ENCODE results near the gene TTYH3. TPM values are rescaled to one million over a fixed set of nuclear protein-coding genes. Genes with fewer than 3 reads are reported as not detected.
A peak's percentile ranks its signal among the peaks of the same experiment; 100 is the strongest.

The TTYH3 gene
- polyA plus RNA-seq = 100 to 1,000 TPM in 1 of 4 donors, 10 to 100 TPM in 1, 1 to 10 TPM in 2; 6.9 to 149 (median 20.6) TPM
- long read RNA-seq, donor 1, full-length matches to known transcripts = 16 of 253 reads
- long read RNA-seq, donor 1, partial matches to known transcripts = 237 of 253 reads
- long read RNA-seq, donor 1, other reads (novel, unspliced or antisense) = 0 of 253 reads
- long read RNA-seq, donor 2, full-length matches to known transcripts = 10 of 10 reads
- long read RNA-seq, donor 2, partial matches to known transcripts = 0 of 10 reads
- long read RNA-seq, donor 2, other reads (novel, unspliced or antisense) = 0 of 10 reads
- long read RNA-seq, donor 3, full-length matches to known transcripts = 7 of 25 reads
- long read RNA-seq, donor 3, partial matches to known transcripts = 18 of 25 reads
- long read RNA-seq, donor 3, other reads (novel, unspliced or antisense) = 0 of 25 reads
- long read RNA-seq, donor 4 = 0 reads
- long read RNA-seq, donor 5, full-length matches to known transcripts = 2 of 18 reads
- long read RNA-seq, donor 5, partial matches to known transcripts = 16 of 18 reads
- long read RNA-seq, donor 5, other reads (novel, unspliced or antisense) = 0 of 18 reads
- long read RNA-seq, donor 6, full-length matches to known transcripts = 7 of 14 reads
- long read RNA-seq, donor 6, partial matches to known transcripts = 7 of 14 reads
- long read RNA-seq, donor 6, other reads (novel, unspliced or antisense) = 0 of 14 reads
- long read RNA-seq, donor 7, full-length matches to known transcripts = 15 of 15 reads
- long read RNA-seq, donor 7, partial matches to known transcripts = 0 of 15 reads
- long read RNA-seq, donor 7, other reads (novel, unspliced or antisense) = 0 of 15 reads
- long read RNA-seq, donor 8, full-length matches to known transcripts = 2 of 2 reads
- long read RNA-seq, donor 8, partial matches to known transcripts = 0 of 2 reads
- long read RNA-seq, donor 8, other reads (novel, unspliced or antisense) = 0 of 2 reads
- long read RNA-seq, donor 9, full-length matches to known transcripts = 7 of 7 reads
- long read RNA-seq, donor 9, partial matches to known transcripts = 0 of 7 reads
- long read RNA-seq, donor 9, other reads (novel, unspliced or antisense) = 0 of 7 reads
- long read RNA-seq, donor 10, full-length matches to known transcripts = 9 of 49 reads
- long read RNA-seq, donor 10, partial matches to known transcripts = 40 of 49 reads
- long read RNA-seq, donor 10, other reads (novel, unspliced or antisense) = 0 of 49 reads

GRCh38 chr7:2631946-2632732 is at the start of gene TTYH3:
Gene TTYH3, plus strand, starts transcription at chr7:2631986. Its CDS starts 170 bp downstream, at chr7:2632156.
- FAIRE-seq (no peak), DNase-seq (peak in 1 of 2 donors; percentile 14)
- WGBS, 3 donors = 0 to 4% (median 1%) methylated on average over 18 to 62 of the region's 62 CpGs

GRCh38 chr7:2582006-2582735 is 49.6 kb upstream of the TTYH3 start:
- no peak overlapping the region for H3K27ac ChIP-seq (ENCODE audit: low read depth in 1 of 3, low read length in 2 of 3)
- no peaks in the 10 kb centered on the region for H3K9me3 ChIP-seq (ENCODE audit: control insufficient read depth in 2 of 2, insufficient read depth in 1 of 2, low read depth in 1 of 2, low read length in 1 of 2)
- no peaks in the 10 kb centered on the region for H3K27me3 ChIP-seq (ENCODE audit: control insufficient read depth in 3 of 3, insufficient read depth in 3 of 3, low read length in 3 of 3)
- DNase-seq (no peak), FAIRE-seq (no peak)
- H3K36me3 ChIP-seq (ENCODE audit: control insufficient read depth in 3 of 3, insufficient read depth in 2 of 3, low read depth in 1 of 3, low read length in 3 of 3) = peaks cover 4 to 65% (median 10%) of the 10 kb centered on the region in 3 donors
- H3K4me1 ChIP-seq (ENCODE audit: control insufficient read depth in 3 of 3, insufficient read depth in 2 of 3, low read depth in 1 of 3, low read length in 2 of 3) = no peaks in the 10 kb centered on the region
- whole genome bisulfite sequencing, 3 donors = 73 to 85% (median 85%) methylated on average over 22 to 24 of the region's 24 CpGs
- no peak overlapping the region for H3K4me3 ChIP-seq (ENCODE audit: low read depth in 1 of 3, low read length in 3 of 3)

More at GRCh38 chr7:2631946-2632732, at the start of gene TTYH3:
- Histone ChIP-seq H3K9me3 (ENCODE audit: control insufficient read depth in 2 of 2, insufficient read depth in 1 of 2, low read depth in 1 of 2, low read length in 1 of 2) (no peaks in the 10 kb centered on the region), H3K27me3 (ENCODE audit: control insufficient read depth in 3 of 3, insufficient read depth in 3 of 3, low read length in 3 of 3) (no peaks in the 10 kb centered on the region), H3K4me1 (ENCODE audit: control insufficient read depth in 3 of 3, insufficient read depth in 2 of 3, low read depth in 1 of 3, low read length in 2 of 3) (peaks cover 4 to 75% (median 5%) of the 10 kb centered on the region in 3 donors), H3K4me3 (ENCODE audit: low read depth in 1 of 3, low read length in 3 of 3) (peak within 1 kb of the TSS; percentile 68 to 98 (median 77)), H3K36me3 (ENCODE audit: control insufficient read depth in 3 of 3, insufficient read depth in 2 of 3, low read depth in 1 of 3, low read length in 3 of 3) (peaks cover 0 to 36% (median 0%) of the 10 kb centered on the region in 3 donors), H3K27ac (ENCODE audit: low read depth in 1 of 3, low read length in 2 of 3) (peak within 1 kb of the TSS; percentile 75 to 96 (median 83))

- no peaks in the 10 kb centered on the region for H3K9me3 ChIP-seq (ENCODE audit: control insufficient read depth in 2 of 2, insufficient read depth in 1 of 2, low read depth in 1 of 2, low read length in 1 of 2)
- H3K27ac ChIP-seq (ENCODE audit: low read depth in 1 of 3, low read length in 2 of 3) = no peak overlapping the region
- 90 to 94% (median 90%) methylated on average over 27 to 51 of the region's 54 CpGs for WGBS, 3 donors
- no peaks in the 10 kb centered on the region for H3K27me3 ChIP-seq (ENCODE audit: control insufficient read depth in 3 of 3, insufficient read depth in 3 of 3, low read length in 3 of 3)
- FAIRE-seq = no peak
- H3K36me3 ChIP-seq (ENCODE audit: control insufficient read depth in 3 of 3, insufficient read depth in 2 of 3, low read depth in 1 of 3, low read length in 3 of 3) = peaks cover 0 to 66% (median 12%) of the 10 kb centered on the region in 3 donors
- DNase-seq = no peak
- no peaks in the 10 kb centered on the region for H3K4me1 ChIP-seq (ENCODE audit: control insufficient read depth in 3 of 3, insufficient read depth in 2 of 3, low read depth in 1 of 3, low read length in 2 of 3)
- H3K4me3 ChIP-seq (ENCODE audit: low read depth in 1 of 3, low read length in 3 of 3) = no peak overlapping the region
Measured at GRCh38 chr7:2583798-2584580, 47.8 kb upstream of the TTYH3 start.

- no peak overlapping the region for H3K27ac ChIP-seq (ENCODE audit: low read depth in 1 of 3, low read length in 2 of 3)
- peaks cover 0 to 72% (median 14%) of the 10 kb centered on the region in 3 donors for H3K36me3 ChIP-seq (ENCODE audit: control insufficient read depth in 3 of 3, insufficient read depth in 2 of 3, low read depth in 1 of 3, low read length in 3 of 3)
- 87 to 91% (median 90%) methylated on average over 19 of the region's 19 CpGs for WGBS, 3 donors
- no peaks in the 10 kb centered on the region for H3K9me3 ChIP-seq (ENCODE audit: control insufficient read depth in 2 of 2, insufficient read depth in 1 of 2, low read depth in 1 of 2, low read length in 1 of 2)
- FAIRE-seq (no peak), DNase-seq (no peak)
- no peaks in the 10 kb centered on the region for H3K27me3 ChIP-seq (ENCODE audit: control insufficient read depth in 3 of 3, insufficient read depth in 3 of 3, low read length in 3 of 3)
- H3K4me3 ChIP-seq (ENCODE audit: low read depth in 1 of 3, low read length in 3 of 3) = no peak overlapping the region
- no peaks in the 10 kb centered on the region for H3K4me1 ChIP-seq (ENCODE audit: control insufficient read depth in 3 of 3, insufficient read depth in 2 of 3, low read depth in 1 of 3, low read length in 2 of 3)
Measured at GRCh38 chr7:2585446-2585845, 46.3 kb upstream of the TTYH3 start.

- no peak for FAIRE-seq
Measured at GRCh38 chr7:2586326-2587020, 45.3 kb upstream of the TTYH3 start.

GRCh38 chr7:2587134-2587533 is 44.7 kb upstream of the TTYH3 start:
- WGBS, 3 donors = 91 to 97% (median 96%) methylated on average over 9 of the region's 9 CpGs
- DNase-seq = no peak
- Histone ChIP-seq H3K9me3 (ENCODE audit: control insufficient read depth in 2 of 2, insufficient read depth in 1 of 2, low read depth in 1 of 2, low read length in 1 of 2) (no peaks in the 10 kb centered on the region), H3K27me3 (ENCODE audit: control insufficient read depth in 3 of 3, insufficient read depth in 3 of 3, low read length in 3 of 3) (no peaks in the 10 kb centered on the region), H3K36me3 (ENCODE audit: control insufficient read depth in 3 of 3, insufficient read depth in 2 of 3, low read depth in 1 of 3, low read length in 3 of 3) (peaks cover 0 to 79% (median 13%) of the 10 kb centered on the region in 3 donors), H3K4me3 (ENCODE audit: low read depth in 1 of 3, low read length in 3 of 3) (no peak overlapping the region), H3K27ac (ENCODE audit: low read depth in 1 of 3, low read length in 2 of 3) (no peak overlapping the region), H3K4me1 (ENCODE audit: control insufficient read depth in 3 of 3, insufficient read depth in 2 of 3, low read depth in 1 of 3, low read length in 2 of 3) (no peaks in the 10 kb centered on the region)
- FAIRE-seq = no peak

More at GRCh38 chr7:2586326-2587020, 45.3 kb upstream of the TTYH3 start:
- Histone ChIP-seq H3K27ac (ENCODE audit: low read depth in 1 of 3, low read length in 2 of 3) (no peak overlapping the region), H3K27me3 (ENCODE audit: control insufficient read depth in 3 of 3, insufficient read depth in 3 of 3, low read length in 3 of 3) (no peaks in the 10 kb centered on the region), H3K36me3 (ENCODE audit: control insufficient read depth in 3 of 3, insufficient read depth in 2 of 3, low read depth in 1 of 3, low read length in 3 of 3) (peaks cover 0 to 78% (median 13%) of the 10 kb centered on the region in 3 donors), H3K9me3 (ENCODE audit: control insufficient read depth in 2 of 2, insufficient read depth in 1 of 2, low read depth in 1 of 2, low read length in 1 of 2) (no peaks in the 10 kb centered on the region), H3K4me1 (ENCODE audit: control insufficient read depth in 3 of 3, insufficient read depth in 2 of 3, low read depth in 1 of 3, low read length in 2 of 3) (no peaks in the 10 kb centered on the region), H3K4me3 (ENCODE audit: low read depth in 1 of 3, low read length in 3 of 3) (no peak overlapping the region)
- WGBS, 3 donors = 89 to 92% (median 89%) methylated on average over 24 of the region's 24 CpGs
- DNase-seq = no peak

Measured in small intestine (tissue), 16 donors.